Stimulated activated CD4-positive, alpha-beta T cell treated with anti-CD3 and anti-CD28 coated beads, TNF-alpha, amount 100 ng/mL, for 1 hour (primary cell): ENCODE results near the gene DVL1.
"Not testable (repeated sequence)": the region's sequence is repeated elsewhere in the genome, so short reads cannot be mapped to it uniquely, and the experiment has no call there.

Experiments used
- DNase-seq, 3 donors: peaks; one replicate each; pipeline ENCODE4 v3.0.0-alpha.2; 2020; ENCODE audit warnings: low read depth in 3 of 3, low spot score in 1 of 3

The DVL1 gene

DNA sequence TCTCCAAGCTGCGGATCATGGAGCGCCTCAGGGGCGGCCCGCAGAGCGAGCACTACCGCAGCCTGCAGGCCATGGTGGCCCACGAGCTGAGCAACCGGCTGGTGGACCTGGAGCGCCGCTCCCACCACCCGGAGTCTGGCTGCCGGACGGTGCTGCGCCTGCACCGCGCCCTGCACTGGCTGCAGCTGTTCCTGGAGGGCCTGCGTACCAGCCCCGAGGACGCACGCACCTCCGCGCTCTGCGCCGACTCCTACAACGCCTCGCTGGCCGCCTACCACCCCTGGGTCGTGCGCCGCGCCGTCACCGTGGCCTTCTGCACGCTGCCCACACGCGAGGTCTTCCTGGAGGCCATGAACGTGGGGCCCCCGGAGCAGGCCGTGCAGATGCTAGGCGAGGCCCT is 21.9 kb downstream of the DVL1 start:
- DNase-seq = no peak

DNA sequence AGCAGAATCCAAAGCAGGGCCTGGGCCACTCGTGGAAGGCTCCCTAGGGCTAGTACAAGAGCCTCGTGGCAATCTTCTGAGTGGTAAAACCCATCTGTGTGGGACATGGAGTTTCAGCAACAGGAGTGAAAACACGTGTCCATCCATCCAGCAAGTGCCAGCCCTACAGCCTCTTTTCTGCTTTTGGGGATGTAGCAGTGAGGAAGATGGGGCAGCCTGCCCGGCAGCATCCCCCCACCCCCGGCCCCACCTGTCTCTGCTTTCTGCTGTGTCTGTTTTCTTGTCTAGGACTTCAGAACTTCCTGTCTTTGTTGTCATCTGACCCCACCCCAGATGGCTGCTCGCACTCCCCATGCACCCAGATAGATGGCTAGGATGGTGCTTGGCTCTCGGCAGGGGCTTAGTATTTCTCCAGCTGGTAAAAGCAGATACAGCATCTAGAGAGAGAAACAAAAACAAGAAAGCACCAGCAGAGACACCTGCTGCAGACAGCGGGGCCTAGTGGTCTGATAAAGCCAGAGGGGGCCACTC is 23.1 kb downstream of the DVL1 start:
- no peak for DNase-seq

DNA sequence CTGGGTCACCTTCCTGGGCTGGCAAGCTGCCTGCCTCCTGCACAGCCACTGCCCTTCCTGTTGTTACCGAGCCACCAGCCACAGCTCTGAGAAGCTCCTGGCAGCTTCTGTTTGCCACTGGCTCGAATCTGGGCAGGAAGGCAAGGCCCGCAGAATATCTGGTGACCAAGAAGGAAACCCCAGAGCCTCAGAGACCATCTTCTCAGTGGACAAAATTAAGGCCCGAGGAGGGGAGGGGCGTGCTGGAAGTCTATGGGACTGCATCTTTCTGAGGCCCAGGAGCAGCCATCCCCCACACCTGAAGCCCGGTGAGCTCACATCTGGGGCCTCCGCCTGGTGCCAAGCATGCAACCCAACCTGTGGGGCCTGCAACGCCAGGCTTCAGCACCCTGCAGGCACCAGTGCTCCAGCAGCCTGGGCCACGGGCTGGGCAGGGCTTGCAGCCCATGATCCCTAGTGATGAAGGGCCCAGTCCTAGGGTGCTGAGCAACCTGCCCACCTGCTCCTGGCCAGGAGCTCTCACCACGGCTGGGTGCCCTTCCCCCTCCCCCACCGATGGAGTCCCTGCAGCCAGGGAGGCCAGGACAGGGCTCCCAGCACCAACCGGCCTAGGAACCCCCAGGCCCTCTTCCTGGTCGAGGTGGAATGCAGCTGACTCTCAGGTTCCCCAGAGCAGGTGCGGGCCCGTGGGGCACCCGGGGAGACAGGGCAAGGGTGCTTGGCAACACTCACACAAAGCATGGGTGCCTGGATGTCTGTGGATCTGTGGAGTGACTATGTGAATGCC is 23.7 kb downstream of the DVL1 start:
- no peak for DNase-seq

DNA sequence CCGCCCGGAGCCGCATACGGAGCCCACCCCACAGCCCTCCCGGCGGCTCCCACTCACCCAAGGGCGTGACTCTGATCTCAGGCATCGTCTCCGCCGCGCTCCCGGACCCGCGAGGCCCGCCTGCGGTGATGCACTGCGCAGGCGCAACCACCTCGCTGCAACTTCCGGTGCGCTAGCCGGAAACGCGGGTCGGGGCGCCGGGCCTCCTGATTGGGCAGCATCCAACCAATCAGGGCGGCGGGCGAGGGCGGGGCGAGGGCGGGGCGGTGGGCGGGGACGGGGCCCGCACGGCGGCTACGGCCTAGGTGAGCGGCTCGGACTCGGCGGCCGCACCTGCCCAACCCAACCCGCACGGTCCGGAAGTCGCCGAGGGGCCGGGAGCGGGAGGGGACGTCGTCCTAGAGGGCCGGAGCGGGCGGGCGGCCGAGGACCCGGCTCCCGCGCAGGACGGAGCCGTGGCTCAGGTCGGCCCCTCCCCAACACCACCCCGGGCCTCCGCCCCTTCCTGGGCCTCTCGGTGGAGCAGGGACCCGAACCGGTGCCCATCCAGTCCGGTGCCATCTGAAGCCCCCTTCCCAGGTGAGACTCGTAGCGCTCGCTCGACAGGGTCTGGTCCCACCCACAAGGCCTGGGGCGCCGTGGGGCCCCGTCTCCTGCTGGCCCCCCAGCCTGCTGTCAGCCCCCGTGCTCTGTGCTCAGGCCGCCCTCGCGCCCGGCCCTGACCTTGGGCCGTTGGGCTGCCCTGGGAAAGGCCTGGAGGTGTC is 24.5 kb downstream of the DVL1 start, which contains the start of the genes CPTP and INTS11:
Gene CPTP (plus strand): TSS at position 279 of the 764 bp plus-strand sequence. CDS start 2,109 bp downstream, outside the sequence.
Gene INTS11 (minus strand): TSS at position 137 of the 764 bp plus-strand sequence. CDS start 52 bp downstream, at position 85.
- DNase-seq = peak; percentile 93 to 94 (median 93)

DNA sequence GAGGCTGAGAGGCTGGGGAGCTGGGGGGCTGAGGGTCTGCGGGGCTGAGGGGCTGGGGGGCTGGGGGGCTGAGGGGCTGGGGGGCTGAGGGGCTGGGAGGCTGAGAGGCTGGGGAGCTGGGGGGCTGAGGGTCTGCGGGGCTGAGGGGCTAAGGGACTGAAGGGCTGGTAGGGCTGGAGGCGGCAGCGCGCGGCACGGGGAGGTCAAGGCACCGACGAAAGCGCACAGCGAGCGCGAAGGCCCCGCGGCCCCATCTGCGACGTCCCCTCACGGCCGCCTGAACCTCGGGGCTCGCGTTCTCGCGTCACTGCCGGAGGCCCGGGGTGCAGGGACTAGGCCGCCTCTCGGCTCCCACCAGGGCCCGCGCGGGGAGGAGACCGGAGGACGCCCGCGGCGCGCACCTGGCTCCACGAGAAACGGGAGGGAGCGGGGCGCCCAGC is 25.1 kb downstream of the DVL1 start:
- no peak for DNase-seq

DNA sequence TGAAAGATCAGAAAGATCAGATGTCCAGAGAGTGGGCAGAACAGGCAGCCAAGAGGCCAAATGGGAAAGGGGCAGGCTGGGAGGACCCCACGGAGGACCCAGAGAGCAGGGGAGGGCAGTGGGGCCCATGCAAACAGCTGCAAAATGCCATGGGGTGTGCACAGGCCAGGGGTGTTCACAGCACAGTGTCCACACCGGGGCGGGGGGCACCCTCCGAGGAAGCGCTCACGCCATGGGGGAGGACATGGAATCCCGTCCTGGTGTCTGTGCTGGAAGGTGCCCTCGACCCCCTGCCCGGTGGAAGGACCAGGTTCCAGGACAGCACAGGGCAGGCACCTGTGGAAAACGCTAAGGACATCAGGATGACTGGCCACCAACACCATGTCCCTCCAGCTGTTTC is 26.3 kb downstream of the DVL1 start:
- DNase-seq = no peak

DNA sequence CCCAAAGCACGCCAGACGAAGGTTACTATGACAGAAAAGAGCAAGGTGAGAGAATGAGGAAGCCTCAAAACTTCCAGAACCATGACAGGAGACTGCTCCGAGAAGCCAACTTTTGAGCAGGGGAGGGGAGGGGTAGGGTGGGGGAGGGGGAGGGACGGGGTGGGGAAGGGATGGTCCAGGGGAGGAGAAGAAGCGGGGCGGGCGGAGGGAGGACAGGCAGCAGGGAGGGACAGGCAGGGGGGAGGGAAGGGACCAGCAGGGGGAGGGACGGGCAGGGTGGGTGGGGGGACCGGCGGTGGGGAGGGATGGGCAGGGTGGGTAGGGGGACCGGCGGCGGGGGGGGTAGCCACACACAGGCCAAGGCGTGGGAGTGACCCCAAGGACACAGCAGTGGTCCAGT is 26.8 kb downstream of the DVL1 start:
- DNase-seq = no peak

DNA sequence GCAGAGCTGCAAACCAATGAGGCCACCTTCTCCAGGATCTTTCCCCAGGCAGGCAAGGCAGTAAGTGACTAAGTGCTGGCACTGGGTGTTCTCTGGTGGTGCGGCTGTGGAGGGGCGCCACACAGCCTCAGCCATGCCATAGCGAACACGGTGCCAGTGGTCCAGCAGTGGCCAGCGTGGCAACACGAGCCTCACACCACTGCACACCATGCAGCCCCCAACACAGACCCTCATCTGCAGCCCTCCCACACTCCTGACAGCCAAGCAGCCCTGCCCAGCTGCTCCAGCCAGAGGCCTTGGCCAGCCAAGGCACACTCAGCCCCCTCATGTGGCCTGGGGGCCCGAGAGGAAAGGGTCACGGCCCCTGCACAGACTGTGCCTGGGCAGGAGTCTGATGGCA is 27.7 kb downstream of the DVL1 start:
- DNase-seq = no peak

DNA sequence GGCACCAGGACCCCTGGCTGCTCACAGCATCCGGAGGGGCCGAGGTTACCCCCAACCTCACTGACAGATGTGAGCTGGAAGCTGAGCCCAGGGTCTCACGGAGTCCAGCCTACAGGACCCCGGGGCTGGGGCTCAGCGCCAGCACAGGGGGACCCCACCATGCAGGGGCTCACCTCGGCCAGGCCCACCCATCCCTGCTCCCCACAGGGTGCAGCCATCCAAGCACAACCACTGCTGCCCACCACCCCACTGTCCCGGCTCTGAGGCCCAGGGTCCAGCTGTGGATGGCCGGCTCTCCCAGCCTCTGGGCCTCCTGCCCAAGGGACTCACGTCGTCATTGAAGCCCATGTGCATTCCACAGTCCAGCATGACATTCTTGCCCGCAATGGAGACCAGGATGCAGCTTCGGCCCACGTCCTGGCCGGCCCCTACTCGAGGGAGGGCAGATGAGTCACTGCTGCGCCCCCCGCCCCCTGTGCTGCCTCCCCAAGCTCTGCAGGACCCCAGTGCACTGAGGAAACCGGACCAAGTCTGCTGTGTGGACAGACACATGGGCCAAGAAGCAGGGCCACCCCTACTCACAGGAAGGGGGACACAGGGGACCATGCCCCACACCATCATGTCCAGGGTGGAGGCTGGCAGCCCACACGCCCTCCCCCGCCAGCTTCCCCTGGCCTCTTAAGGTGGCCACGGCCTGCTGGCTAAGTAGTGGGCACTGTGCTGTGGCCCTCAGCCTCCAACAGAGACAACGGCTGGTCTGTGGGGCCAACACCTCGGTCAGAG is 28.4 kb downstream of the DVL1 start:
- DNase-seq = no peak

DNA sequence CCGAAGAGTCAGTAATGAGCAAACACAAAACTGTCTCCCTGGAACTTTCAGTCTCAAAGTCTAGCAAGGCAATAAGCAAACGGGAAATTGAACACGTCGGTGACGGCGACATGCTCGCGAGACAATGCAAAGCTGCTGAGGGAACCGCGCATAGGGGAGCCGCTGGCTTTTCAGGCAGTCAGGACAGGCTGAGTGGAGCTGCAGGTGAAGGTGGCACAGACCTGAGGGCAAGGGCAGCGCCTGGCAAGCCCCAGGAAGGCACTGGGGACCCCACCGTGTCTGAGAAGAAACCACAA is 29.6 kb downstream of the DVL1 start:
- no peak for DNase-seq

DNA sequence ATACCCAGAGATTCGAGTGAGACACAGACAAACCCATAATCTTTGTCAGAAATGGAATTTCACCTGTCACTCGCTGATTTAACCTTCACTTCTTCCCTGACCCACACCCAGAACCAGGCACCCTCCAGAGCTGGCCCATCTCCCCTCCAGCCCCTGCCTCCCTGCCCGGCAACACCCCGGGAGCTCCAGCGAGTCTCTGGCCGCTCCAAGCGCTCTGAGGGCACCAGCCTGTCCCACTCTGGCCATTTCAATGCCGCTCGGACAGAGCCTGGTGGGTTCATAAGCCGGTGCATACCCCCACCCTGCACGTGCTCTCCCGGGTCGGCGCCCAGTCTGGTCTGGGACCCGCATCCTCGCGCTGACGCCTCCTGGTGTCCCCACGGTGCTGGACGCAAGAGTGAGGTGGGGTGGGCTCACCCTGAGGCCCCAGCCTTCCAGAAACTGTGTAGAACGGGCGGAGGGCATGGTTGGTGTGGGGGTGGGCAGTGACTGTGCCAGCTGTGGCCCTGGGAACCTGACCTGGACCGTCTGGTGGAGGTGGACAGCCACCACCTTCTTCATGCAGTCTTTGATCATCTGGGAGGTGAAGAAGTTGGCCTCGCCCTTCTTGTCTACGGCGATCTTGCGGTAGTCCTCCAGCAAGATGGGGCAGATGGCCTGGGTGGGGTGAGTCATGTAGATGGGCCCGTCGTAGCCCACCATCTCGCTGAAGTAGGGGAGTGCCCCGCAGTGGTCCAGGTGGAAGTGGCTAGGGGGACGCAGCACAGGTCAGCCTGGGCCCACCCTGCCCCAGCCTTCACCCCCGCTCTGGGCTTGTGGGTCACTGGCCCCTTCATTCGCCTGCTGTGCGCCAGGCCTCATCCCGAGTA is 30.2 kb downstream of the DVL1 start:
- DNase-seq = no peak

DNA sequence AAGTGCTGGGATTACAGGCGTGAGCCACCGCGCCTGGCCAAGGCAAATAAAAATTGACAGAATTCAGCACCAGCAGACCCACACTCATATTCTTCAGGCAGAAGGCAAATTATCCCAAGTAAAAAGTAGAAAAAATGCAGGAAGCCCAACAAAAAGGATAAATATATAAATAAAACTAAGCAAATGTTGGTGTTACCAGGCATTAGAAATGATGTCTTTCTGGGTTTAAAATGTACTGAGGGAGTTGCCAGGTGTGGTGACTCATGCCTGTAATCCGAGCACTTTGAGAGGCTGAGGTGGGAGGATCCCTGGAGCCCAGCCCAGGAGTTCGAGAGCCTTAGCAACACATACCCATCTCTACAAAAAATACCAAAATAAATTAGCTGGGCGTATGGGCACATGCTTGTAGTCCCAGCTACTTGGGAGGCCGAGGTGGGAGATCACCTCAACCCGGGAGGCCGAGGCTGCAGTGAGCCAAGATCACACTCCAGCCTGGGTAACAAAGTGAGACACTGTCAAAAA is 31.0 kb downstream of the DVL1 start:
- no peak for DNase-seq

DNA sequence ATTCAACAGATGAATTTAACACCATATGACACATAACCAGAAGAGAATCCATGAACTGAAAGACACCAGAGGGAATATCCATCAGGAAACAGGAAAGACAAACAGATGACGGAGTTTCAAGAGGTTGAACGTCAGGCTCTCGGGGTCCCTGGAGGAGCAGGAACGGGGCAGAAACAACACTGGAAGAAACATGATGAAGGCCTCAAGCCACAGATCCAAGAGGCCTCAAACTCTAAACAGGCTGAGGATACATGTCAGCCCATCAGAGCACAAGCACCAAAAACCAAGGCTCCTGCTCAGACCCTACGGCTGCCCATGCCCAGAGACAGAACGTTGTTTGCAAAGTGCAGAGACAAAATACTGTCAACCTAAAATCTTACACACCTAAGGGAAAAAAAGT is 31.8 kb downstream of the DVL1 start:
- DNase-seq = no peak

DNA sequence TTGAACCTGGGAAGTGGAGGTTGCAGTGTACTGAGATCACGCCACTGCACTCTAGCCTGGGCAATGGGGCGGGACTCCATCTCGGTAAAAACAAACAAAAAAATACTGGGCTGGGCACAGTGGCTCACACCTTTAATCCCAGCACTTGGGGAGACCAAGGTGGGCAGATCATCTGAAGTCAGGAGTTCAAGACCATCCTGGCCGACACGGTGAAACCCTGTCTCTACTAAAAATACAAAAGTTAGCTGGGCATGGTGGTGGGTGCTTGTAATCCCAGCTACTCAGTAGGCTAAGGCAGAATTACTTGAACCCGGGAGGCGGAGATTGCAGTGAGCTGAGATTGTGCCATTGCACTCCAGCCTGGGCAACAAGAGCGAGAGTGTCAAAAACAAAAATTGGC is 33.0 kb downstream of the DVL1 start:
- not testable (repeated sequence) for DNase-seq

DNA sequence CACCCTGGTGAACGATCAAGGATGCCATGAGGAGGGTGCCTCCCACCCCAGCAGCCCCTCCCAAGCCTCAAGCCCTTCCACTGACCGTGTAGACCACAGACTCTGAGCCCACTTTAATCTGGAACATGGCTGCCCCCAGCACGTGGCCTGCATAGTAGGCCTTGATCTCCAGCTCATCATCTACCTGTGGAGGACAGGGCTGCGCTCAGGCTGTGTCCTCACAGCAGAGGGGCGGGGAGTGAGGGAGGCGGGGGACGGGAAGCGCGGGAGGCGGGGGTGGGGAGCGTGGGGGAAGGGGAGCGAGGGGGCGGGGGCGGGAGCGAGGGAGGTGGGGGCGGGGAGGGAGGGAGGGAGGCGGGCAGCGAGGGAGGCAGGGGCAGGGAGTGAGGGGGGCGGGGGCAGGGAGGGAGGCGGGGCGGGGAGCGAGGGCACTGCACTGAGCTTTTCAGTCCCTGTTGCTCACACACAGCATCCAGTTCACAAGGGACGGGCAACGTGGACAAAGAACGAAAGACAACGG is 33.7 kb downstream of the DVL1 start:
- DNase-seq = no peak

DNA sequence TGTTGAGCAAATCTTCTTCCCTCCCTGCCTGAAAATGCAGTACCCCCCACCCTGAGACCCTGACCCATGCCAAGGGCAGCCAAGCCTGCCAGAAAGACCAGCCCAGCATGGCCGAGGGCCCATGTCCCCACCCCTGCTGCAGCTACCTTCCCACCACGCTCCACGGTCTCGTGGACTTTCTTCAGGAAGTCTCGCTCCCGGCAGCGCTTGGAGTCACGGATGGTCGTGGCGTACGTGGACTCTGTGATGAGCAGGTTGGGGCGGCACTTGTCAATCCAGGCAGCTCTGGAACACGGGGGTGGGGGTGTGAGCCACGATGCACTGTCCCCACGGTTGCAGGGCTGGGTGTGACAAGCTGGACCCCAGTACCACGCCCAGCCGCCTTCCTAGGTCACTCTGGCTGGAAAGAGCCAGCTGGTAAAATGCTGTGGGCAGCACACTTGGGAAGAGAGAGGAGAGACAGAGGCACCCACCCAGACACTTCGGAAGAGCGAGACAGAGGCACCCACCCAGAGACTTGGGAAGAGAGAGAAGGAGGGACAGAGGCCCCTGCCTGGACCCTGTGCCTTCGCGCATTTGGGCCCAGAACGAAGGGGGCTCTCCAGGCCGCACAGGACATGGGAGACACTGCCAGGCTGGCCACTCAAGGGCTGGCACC is 34.4 kb downstream of the DVL1 start:
- no peak for DNase-seq

DNA sequence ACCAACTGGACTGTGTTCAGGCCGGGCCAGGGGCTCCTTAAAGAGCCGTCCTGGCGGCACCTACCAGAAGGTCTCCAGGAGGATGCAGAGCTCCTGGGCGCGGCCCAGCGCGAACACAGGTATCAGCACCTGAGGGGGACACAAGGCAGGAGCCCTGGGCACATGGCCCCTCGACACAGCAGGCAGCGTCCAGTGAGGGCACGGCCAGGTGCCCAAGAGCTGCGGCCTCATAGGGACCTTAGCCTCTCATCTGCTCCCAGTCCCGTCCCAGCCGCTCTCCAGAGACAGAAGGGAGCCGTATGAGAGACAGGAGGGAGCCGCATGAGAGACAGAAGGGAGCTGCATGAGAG is 35.0 kb downstream of the DVL1 start:
- DNase-seq = no peak

DNA sequence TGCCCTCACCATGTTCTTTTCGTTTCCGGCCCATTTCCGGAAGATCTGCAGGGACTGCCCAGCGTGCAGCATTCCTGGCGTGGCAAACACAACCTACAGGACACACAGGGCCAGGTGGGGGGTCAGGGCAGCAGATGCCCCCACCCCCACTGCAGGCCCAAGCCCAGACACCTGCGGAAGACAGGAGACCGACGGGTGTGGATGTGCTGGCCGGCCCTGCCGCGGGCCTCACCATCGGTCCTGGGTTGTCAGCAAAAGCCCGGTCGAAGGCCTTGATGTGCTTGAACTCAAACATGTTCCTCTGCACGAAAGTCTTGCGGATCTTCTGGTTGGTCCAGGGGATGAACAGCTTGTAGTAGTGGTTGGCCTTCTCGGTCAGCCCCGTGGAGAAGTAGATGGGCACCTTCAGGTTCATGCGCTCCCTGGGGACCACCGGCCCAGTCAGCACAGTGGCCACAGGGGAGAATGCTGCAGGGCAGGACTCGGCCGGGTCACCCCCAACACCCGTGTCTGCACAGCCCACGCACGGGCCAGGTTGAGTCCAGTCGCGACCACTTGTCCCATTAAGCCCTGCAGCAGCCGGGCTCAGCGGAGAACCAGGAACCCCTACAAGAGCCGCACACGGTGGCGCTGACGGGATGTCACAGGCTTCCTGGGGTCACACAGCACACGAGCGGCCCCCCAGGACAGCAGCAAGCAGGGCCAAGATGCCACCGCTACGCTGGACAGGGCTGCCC is 35.5 kb downstream of the DVL1 start:
- no peak for DNase-seq
